HG03439 (cell line): ENCODE results near the gene CADM2.
"Not testable (repeated sequence)": the region's sequence is repeated elsewhere in the genome, so short reads cannot be mapped to it uniquely, and the experiment has no call there.

Experiments
- ATAC-seq: cut with Tn5 transposase; IDR thresholded peaks from one replicate; pipeline ENCODE4 v1.9.1; 2021; ENCODE audit warnings: mild to moderate bottlenecking, moderate library complexity; ENCODE audit not compliant: unreplicated experiment

The CADM2 gene

GRCh38 chr3:85631070-85631469, 672.3 kb downstream of the CADM2 start:
- ATAC-seq: no peak

DNA sequence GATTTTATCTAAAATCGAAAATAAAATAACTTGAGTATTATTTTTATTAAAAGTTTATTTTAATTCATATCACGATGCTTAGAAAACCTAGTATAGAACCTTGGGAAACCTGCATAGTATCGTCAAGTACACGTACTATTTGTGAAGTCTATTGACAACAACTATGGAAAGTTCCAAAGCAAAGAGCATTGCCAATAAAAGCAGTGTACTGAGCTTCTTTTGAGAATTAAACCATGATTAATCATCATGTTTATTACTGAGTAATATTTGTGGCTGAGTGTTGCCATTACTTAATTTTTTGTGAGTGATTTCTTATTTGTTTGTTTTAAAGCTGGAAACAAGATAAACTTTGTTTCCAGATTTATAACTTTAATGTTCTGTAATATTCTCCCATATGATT, 674.1 kb downstream of the CADM2 start:
- no peak for ATAC-seq

- no peak for ATAC-seq
Measured at GRCh38 chr3:85652360-85652759, 693.6 kb downstream of the CADM2 start.

DNA sequence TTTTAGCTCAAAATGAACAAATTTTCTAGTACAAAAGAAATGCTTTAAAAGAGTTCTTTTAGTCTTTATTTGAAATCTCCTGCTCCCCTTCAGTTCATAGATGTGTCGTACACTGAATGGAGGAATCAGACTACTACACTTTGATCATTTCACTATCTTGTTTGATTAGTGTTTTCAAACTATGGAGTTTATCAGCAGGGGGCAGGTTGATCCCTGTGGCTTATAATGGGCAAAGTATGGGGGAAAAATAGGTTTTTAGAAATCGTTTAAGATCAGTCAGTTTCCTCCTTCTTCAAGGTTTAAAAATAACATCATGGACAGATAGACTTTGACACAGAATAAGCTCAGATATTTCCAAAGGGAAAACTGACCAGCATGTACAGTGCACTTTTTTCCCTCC, 701.7 kb downstream of the CADM2 start:
- no peak for ATAC-seq

DNA sequence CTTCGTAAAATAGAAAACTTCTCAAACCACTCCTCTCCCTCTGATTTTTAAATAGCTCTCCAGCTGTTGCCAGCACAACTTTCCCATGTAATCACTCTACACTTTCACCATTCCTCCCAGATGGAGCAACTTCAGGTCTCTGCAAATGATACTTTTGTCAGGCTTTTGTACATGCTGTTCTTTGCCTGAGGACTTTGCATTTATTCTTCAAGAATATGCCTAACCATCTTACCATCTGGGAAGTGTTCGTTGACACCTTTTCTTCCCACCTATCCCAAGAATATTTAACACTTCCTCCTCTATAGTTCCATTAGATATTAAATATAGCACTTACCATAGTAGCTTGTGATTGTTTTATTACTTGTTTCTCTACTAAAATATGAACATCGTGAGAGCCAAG, 703.7 kb downstream of the CADM2 start:
- no peak for ATAC-seq

GRCh38 chr3:85667744-85668143, 709.0 kb downstream of the CADM2 start:
- no peak for ATAC-seq

- no peak for ATAC-seq
Measured at GRCh38 chr3:85670634-85671205, 711.9 kb downstream of the CADM2 start.

GRCh38 chr3:85672761-85673160, 714.0 kb downstream of the CADM2 start:
- no peak for ATAC-seq

DNA sequence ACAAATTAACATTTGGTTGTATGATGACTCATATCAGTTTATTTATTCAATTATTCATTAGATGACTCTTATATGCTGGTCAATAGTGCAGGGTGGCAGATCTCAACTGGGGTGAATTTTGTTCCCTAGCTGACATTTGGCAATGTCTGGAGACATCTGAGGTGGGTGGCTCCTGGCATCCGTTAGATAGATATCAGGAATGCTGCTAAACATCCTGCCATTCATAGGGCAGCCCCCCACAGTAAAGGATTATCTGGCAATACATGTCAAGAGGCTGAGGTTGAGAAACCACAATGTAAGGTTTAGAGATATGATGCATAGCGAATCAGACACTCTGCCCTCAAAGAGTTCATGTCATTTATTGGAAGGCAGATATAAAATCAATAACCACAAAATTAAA, 719.9 kb downstream of the CADM2 start:
- ATAC-seq: no peak

DNA sequence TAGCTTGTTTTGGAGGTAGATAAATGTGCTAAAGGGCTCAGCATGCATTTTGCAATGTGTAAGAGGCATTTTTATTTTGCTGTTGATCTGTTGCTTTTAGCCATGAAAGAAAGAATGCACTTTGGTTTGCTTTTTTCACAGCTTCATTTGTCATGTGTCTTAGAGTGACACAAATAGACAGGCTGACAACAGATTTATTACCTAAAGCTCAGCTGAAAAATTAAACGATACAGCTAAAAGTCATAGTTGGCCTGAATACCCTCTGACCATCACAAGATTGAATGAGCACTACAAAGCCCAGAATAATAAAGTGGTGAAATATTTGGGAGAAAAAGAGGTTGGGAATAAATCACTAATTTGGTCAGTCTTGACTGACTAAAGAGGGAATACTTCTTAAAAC, 723.1 kb downstream of the CADM2 start:
- no peak for ATAC-seq

- no peak for ATAC-seq
Measured at GRCh38 chr3:85691196-85691595, 732.4 kb downstream of the CADM2 start.

DNA sequence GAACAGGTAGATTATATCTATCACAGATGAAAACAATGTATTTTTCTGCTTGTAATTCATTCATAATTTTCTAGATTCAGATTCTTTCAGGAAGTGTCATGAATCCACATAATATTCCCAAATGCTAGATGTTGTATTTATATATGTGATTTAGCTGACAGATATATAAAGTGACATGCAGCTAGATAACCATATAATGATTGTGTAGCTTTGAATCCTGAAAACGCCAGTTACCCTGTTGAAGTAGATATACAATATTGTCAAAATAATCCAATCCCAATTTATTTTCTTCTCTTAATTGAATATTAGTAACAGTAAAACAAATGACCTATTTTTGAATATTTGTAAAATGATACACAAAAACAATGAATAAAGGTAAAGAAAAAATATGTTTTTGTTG, 738.4 kb downstream of the CADM2 start:
- no peak for ATAC-seq

GRCh38 chr3:85706130-85706529, 747.3 kb downstream of the CADM2 start:
- ATAC-seq: no peak

DNA sequence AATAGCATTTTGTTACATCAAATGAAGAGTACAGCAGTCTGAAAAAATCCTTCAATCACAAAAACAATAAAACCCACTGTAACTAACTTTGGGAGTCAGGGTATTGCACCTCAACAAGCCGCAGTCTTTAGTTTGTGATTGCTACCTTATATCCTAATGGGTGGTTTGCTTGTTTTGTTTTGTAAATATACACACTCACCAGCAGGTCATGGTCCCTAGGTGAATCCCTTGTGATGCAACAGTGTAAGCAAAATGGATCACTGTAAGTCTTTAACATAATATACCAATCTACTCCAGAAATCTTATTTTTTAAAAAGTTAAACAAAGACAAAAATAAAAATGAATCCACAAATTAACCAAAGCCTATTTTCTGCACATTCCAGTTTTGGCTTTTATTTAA, 749.5 kb downstream of the CADM2 start:
- not testable (repeated sequence) for ATAC-seq

DNA sequence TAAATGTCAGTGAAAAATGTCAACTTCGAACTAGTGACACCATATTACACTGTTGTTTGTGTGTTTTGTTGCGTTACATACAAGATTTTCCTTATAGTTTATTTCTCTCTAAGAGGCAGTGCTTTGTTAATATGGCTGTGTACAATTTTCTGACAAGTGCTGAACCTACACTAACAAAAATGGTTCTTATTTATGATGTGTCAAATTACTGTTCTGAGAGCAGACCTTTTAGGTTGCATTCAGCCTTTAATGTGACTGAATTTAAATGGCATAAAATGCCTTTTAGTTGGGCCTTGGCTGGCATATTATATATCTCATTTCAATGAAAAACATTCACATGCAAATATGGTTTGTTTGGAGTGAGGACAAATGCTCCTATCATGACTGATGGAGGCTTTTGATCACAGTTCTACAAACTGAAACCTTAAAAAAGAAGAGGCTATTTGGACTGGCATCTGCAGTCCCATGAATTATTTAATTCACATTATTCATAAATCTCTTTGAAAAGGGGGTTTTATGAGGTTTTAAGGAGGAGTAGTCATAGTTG, 750.6 kb downstream of the CADM2 start:
- no peak for ATAC-seq

GRCh38 chr3:85710490-85710889, 751.7 kb downstream of the CADM2 start:
- ATAC-seq: no peak

DNA sequence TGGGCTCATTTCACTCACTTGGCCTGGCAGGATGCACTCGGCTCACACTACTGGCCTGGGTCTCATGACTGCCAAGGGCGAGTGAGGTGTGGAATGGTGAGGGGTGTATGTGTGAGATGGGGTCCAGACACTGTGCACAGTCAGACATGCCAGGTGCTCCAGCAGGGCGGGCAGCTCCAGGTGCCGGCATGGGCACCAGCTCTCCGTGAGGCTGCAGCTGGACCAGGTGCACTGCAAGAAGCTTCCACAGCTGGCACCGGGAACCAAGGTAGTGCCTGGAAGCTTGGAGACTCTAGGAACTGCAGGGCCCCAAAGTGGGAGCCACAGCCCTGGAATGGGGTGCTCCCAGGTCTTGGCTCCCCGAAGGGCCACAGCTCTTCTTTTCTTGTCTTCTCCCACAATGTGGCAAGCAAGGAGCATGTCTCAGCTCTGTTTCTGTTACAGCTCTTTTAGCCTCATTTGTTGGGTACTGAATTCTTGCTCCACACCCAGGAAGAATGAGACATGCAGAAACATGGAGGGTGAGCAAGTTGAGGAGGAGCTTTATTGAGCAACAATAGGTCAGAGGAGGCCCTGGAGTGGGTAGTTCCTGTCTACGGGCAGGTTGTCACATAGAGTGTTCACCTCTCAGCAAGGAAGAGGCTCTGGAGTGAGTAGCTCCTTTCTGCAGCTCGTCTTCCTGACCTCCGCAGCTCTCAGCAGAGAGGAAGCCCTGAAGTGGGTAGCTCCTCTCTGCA, 762.8 kb downstream of the CADM2 start:
- ATAC-seq: no peak

- no peak for ATAC-seq
Measured at GRCh38 chr3:85725809-85726208, 767.0 kb downstream of the CADM2 start.

DNA sequence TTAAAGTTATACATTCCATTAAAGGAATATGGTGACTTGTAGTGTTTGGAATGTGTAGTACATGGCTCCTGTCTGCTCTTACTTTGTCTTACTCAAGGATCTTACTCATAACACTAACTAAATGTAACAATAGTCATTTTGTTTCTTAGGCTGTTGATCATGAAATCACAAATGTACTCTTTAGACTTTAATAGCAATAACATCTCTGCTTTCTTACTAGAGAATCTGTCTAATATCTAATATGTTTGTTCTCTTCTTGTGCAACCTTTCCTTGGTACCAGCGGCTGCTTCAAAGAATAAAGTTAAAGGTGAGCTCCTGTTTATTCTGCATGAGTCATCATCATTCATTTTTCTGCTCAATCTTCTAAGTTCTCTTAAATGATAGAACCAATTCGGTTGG, 767.5 kb downstream of the CADM2 start:
- no peak for ATAC-seq

DNA sequence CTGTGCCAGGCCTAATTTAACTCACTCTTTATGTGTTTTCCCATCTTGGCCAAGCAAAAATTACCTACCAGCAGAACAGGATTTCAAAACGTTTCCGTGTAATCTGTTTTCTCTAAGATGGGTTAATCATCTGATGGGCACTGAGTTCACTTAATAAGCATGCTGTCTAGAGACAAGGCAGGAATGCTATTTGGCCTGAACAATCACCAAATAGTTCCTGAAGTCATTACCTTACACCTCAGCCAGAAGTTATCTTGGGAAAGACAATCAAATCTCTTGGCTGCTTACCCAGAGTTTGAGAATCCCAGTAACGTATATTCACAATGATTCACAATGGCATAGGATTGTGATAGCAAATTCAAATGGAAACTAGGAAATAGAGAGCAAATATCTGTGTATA, 779.1 kb downstream of the CADM2 start:
- ATAC-seq: no peak

- no peak for ATAC-seq
Measured at GRCh38 chr3:85740561-85740960, 781.8 kb downstream of the CADM2 start.

- ATAC-seq: no peak
Measured at GRCh38 chr3:85758442-85758841, 799.7 kb downstream of the CADM2 start.

- no peak for ATAC-seq
Measured at GRCh38 chr3:85760342-85760741, 801.6 kb downstream of the CADM2 start.
